ENCODE data around the gene SULT2B1.

SULT2B1 gene

DNA sequence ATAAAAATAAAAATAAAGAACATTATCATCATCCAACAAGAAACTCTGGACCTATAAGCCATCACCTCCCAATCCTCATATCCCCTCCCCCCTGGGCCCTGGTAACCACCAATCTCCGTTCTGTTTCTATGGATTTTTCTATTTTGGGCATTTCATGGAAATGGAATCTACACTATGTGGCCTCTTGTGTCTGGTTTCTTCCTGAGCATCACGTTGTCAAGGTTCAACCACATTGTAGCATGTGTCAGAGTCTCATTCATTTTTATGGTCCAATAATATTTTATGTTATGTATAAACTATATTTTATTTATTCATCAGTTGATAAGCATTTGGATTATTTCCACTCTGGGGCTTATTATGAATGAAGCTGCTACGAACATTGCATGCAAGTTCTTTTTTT is 26.9 kb downstream of the SULT2B1 start:
- TF ChIP-seq CTCF (IDR thresholded peaks at IDR 0.05) (no peak), ZFX (IDR thresholded peaks at IDR 0.05; ENCODE audit: borderline replicate concordance) (no peak)
- no peak overlapping the region for H3K27ac ChIP-seq

DNA sequence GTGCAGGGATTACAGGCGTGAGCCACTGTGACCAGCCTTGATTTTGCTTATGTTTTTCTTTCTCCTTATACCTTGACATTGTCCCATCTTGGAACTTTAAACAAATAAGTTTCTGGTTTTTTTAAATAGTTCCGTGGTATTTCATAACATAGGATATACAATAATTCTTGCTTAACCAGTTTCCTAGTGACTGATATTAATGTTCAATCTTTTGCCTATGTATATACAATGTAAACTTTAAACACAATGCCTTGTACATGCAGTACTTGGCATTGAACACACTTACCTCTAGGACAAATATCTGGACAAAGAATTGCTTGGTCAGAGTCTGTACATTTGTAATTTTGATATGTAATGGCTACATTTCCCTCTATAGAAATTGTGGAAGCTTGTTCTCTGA is 30.2 kb downstream of the SULT2B1 start:
- no peak for TF ChIP-seq ZFX (IDR thresholded peaks at IDR 0.05; ENCODE audit: borderline replicate concordance)
- no peak for TF ChIP-seq CTCF (IDR thresholded peaks at IDR 0.05)
- H3K27ac ChIP-seq = no peak overlapping the region

GRCh38 chr19:48587387-48587786 is 35.4 kb downstream of the SULT2B1 start:
- no peak for TF ChIP-seq ZFX (IDR thresholded peaks at IDR 0.05; ENCODE audit: borderline replicate concordance)
- TF ChIP-seq CTCF (IDR thresholded peaks at IDR 0.05) = no peak

GRCh38 chr19:48588670-48589401 is 36.9 kb downstream of the SULT2B1 start:
- H3K27ac ChIP-seq = no peak overlapping the region
- TF ChIP-seq CTCF (IDR thresholded peaks at IDR 0.05) (peak; percentile 98), ZFX (IDR thresholded peaks at IDR 0.05; ENCODE audit: borderline replicate concordance) (no peak)

More at GRCh38 chr19:48587387-48587786, 35.4 kb downstream of the SULT2B1 start:
- no peak overlapping the region for H3K27ac ChIP-seq

GRCh38 chr19:48591021-48591420 is 39.0 kb downstream of the SULT2B1 start:
- no peak overlapping the region for H3K27ac ChIP-seq
- TF ChIP-seq CTCF (IDR thresholded peaks at IDR 0.05) (no peak), ZFX (IDR thresholded peaks at IDR 0.05; ENCODE audit: borderline replicate concordance) (no peak)

- no peak overlapping the region for H3K27ac ChIP-seq
- TF ChIP-seq CTCF (IDR thresholded peaks at IDR 0.05) (no peak), ZFX (IDR thresholded peaks at IDR 0.05; ENCODE audit: borderline replicate concordance) (no peak)
These were observed 43.2 kb downstream of the SULT2B1 start for GRCh38 chr19:48595171-48595570.

- no peak overlapping the region for H3K27ac ChIP-seq
- TF ChIP-seq CTCF (IDR thresholded peaks at IDR 0.05) = no peak
- TF ChIP-seq ZFX (IDR thresholded peaks at IDR 0.05; ENCODE audit: borderline replicate concordance) = no peak
These were observed 43.9 kb downstream of the SULT2B1 start for GRCh38 chr19:48595833-48596232.

Measured in 22Rv1 (cell line).